Upper lobe of right lung (tissue), 1 donor: ENCODE data around the gene RCC2. TPM values are rescaled to one million over a fixed set of nuclear protein-coding genes. Genes with fewer than 3 reads are reported as not detected.

Source experiments
- ATAC-seq: fragments of 200-7000 bp; cut with Tn5 transposase; one replicate; pipeline ENCODE4 v1.9.1; 2020; ENCODE audit warnings: mild to moderate bottlenecking, moderate library complexity
- DNase-seq: peaks from one replicate; pipeline ENCODE4 v3.0.0-alpha.2; 2020
- H3K27ac ChIP-seq: fragments of 200-600 bp; one replicate; pipeline ENCODE4 v1.8.0; 2022
- H3K27me3 ChIP-seq: fragments of 200-600 bp; one replicate; pipeline ENCODE4 v1.8.0; 2022; ENCODE audit warnings: mild to moderate bottlenecking
- H3K36me3 ChIP-seq: fragments of 200-600 bp; one replicate; pipeline ENCODE4 v1.8.0; 2022
- H3K4me1 ChIP-seq: fragments of 200-600 bp; one replicate; pipeline ENCODE4 v1.8.0; 2022
- H3K4me3 ChIP-seq: fragments of 200-600 bp; one replicate; pipeline ENCODE4 v1.8.0; 2022; ENCODE audit warnings: mild to moderate bottlenecking
- H3K9me3 ChIP-seq: fragments of 200-600 bp; one replicate; pipeline ENCODE4 v1.8.0; 2022
- intact Hi-C: fragments of 100-400 bp; cut with DNase I; formaldehyde crosslinking; loops from one replicate; pipeline ENCODE4 v1.11.0; 2022
- total RNA-seq: library from RNA; stranded (reverse); fragmentation: NEBNext Ultra II Directional; extraction: Animal tissue kit (Norgen Biotek cat#: 25700); gene quantifications from one replicate; pipeline ENCODE4 v1.2.1, GENCODE V29; 2021
- TF ChIP-seq, protein P1 (sequence below): fragments of 200-600 bp; IDR thresholded peaks from one replicate; pipeline ENCODE4 v1.8.0; 2022; ENCODE audit warnings: antibody characterized with exemption
- donor health status: DM: no; HTN: yes; CAD: no; lungs with severe emphysema.

Gene RCC2
- total RNA-seq, 1 donor from 2014 or later, result 48.6 TPM

DNA sequence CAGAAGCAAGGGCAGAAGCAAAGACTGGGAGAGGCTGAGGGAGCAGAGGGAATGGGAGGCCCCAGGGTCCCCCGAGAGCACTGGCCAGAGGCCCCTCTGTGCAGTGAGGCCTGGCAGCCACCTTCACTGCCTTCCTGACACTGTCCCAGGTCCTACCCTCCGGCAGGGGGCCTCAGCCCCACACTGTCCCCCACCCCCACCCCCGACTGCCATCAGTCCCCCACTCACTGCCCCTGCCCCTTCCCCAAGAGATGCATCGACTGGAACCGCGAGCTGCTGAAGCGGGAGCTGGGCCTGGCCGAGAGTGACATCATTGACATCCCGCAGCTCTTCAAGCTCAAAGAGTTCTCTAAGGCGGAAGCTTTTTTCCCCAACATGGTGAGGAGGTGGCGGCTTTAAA is 80.4 kb downstream of the RCC2 start:
- no peak for DNase-seq

DNA sequence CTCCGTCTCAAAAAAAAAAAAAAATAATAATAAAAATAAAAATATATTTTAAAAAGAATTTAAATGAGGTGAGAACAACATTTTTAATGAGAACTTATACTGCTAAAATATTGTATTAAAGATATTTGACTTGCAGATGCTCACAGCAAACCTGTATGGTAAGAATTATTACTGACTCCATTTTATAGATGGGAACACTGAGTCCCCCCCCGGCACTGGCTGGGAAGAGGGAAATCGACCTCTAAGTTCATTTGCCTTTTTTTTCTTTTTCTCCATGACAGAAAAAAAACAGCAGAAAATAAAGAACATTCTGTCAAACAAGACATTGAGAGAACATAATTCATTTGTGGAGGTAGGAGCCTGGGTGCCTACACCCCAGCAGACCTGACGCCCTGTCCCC is 80.9 kb downstream of the RCC2 start:
- Histone ChIP-seq H3K4me1 (no peaks in the 10 kb centered on the region), H3K27ac (no peak overlapping the region), H3K9me3 (no peaks in the 10 kb centered on the region), H3K36me3 (no peaks in the 10 kb centered on the region), H3K4me3 (no peak overlapping the region), H3K27me3 (peaks cover 13% of the 10 kb centered on the region)
- intact Hi-C loops, result no loop called here
- ATAC-seq (no peak), DNase-seq (no peak)
- TF ChIP-seq, protein P1, sequence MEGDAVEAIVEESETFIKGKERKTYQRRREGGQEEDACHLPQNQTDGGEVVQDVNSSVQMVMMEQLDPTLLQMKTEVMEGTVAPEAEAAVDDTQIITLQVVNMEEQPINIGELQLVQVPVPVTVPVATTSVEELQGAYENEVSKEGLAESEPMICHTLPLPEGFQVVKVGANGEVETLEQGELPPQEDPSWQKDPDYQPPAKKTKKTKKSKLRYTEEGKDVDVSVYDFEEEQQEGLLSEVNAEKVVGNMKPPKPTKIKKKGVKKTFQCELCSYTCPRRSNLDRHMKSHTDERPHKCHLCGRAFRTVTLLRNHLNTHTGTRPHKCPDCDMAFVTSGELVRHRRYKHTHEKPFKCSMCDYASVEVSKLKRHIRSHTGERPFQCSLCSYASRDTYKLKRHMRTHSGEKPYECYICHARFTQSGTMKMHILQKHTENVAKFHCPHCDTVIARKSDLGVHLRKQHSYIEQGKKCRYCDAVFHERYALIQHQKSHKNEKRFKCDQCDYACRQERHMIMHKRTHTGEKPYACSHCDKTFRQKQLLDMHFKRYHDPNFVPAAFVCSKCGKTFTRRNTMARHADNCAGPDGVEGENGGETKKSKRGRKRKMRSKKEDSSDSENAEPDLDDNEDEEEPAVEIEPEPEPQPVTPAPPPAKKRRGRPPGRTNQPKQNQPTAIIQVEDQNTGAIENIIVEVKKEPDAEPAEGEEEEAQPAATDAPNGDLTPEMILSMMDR, result no peak

More for the DNA sequence above, 80.4 kb downstream of the RCC2 start:
- TF ChIP-seq, protein P1, result no peak
- Histone ChIP-seq H3K9me3 (no peaks in the 10 kb centered on the region), H3K27ac (no peak overlapping the region), H3K36me3 (no peaks in the 10 kb centered on the region), H3K4me1 (no peaks in the 10 kb centered on the region), H3K27me3 (peaks cover 13% of the 10 kb centered on the region), H3K4me3 (no peak overlapping the region)
- no peak for ATAC-seq
- intact Hi-C loops, result no loop called here

Other genes starting within 250 kb of the RCC2 start
- not detected for gene PADI1, start 234.5 kb downstream of the RCC2 start, total RNA-seq
- not detected for gene PADI3, start 190.6 kb downstream of the RCC2 start, total RNA-seq
- 2.3 TPM for gene PADI4, start 131.5 kb downstream of the RCC2 start, total RNA-seq
- not detected for gene PADI6, start 67.5 kb downstream of the RCC2 start, total RNA-seq
- 34.1 TPM for gene ARHGEF10L, start 100.0 kb upstream of the RCC2 start, total RNA-seq